ENCODE results near the gene PI16.

The PI16 gene

DNA sequence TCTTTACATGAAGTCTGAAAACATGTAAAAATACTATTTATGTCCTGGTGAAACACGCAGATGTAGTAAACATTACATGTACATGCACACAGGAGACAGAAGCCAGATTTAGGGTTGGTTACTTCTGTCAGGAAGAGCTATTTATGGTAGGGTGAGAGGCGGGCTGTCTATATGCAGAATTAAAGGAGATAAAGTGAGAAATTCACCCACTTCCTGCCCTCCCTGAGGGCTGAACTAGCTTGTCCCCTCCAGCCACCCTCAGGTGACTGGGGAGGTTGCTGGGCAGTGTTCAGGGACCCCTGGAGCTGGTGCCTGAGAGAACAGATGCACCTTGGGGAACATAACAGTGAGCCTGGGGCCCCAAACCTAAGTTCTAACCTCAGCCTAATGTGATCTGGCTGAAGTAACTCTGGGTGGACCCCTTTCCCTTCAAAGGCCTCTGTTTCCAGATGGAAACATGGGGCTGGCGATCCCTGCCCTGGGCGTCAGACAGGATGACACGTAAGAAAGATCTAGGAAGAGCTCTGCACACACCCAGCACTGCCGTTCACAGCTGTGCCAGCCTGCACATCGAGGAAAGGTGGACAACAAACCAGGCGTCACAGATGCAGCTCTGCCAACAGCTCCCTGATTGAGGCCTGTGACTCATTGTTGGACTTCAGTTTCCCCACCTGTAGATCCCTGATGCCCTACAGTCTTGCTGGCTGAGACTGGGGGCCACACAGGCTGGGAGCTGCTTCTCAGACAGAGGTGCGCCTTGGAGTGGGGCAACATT is 1.3 kb downstream of the PI16 start:
- no peak for DNase-seq (ENCODE audit: low read depth)
- TF ChIP-seq, protein P1, sequence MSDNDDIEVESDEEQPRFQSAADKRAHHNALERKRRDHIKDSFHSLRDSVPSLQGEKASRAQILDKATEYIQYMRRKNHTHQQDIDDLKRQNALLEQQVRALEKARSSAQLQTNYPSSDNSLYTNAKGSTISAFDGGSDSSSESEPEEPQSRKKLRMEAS (IDR thresholded peaks at IDR 0.05; ENCODE audit: low read depth, low read length) = no peak
- TF ChIP-seq MYC (IDR thresholded peaks at IDR 0.05; ENCODE audit: low read depth, low read length) (no peak), POLR2A (IDR thresholded peaks at IDR 0.05; ENCODE audit: extremely low read depth, insufficient read length) (no peak)
- TF ChIP-seq, protein P2, sequence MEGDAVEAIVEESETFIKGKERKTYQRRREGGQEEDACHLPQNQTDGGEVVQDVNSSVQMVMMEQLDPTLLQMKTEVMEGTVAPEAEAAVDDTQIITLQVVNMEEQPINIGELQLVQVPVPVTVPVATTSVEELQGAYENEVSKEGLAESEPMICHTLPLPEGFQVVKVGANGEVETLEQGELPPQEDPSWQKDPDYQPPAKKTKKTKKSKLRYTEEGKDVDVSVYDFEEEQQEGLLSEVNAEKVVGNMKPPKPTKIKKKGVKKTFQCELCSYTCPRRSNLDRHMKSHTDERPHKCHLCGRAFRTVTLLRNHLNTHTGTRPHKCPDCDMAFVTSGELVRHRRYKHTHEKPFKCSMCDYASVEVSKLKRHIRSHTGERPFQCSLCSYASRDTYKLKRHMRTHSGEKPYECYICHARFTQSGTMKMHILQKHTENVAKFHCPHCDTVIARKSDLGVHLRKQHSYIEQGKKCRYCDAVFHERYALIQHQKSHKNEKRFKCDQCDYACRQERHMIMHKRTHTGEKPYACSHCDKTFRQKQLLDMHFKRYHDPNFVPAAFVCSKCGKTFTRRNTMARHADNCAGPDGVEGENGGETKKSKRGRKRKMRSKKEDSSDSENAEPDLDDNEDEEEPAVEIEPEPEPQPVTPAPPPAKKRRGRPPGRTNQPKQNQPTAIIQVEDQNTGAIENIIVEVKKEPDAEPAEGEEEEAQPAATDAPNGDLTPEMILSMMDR (IDR thresholded peaks at IDR 0.05; ENCODE audit: low read depth, low read length) = no peak
- no peak overlapping the region for H3K4me3 ChIP-seq (ENCODE audit: low read depth, low read length)

DNA sequence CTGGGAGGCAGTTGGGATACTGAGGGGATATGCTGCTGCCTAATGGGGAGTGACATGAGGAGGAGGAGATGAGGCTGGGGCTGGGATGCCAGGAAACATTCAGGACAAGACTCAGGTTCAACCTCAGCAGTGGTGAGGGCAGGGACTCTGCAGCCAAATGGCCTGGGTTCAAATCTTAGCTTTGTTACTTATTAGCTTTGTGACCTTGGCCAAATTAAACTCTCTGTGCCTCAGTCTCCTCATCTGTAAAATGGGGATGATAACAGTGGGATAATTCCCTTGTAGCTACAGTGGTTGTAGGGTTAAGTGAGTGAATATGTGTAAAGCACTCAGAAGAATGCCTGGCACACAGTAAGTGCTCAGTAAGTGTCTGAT is 1.9 kb downstream of the PI16 start:
- H3K4me3 ChIP-seq (ENCODE audit: low read depth, low read length) = no peak overlapping the region
- no peak for DNase-seq (ENCODE audit: low read depth)
- TF ChIP-seq, protein P2 (IDR thresholded peaks at IDR 0.05; ENCODE audit: low read depth, low read length) = no peak
- TF ChIP-seq MYC (IDR thresholded peaks at IDR 0.05; ENCODE audit: low read depth, low read length) (no peak), POLR2A (IDR thresholded peaks at IDR 0.05; ENCODE audit: extremely low read depth, insufficient read length) (no peak)
- TF ChIP-seq, protein P1 (IDR thresholded peaks at IDR 0.05; ENCODE audit: low read depth, low read length) = no peak

DNA sequence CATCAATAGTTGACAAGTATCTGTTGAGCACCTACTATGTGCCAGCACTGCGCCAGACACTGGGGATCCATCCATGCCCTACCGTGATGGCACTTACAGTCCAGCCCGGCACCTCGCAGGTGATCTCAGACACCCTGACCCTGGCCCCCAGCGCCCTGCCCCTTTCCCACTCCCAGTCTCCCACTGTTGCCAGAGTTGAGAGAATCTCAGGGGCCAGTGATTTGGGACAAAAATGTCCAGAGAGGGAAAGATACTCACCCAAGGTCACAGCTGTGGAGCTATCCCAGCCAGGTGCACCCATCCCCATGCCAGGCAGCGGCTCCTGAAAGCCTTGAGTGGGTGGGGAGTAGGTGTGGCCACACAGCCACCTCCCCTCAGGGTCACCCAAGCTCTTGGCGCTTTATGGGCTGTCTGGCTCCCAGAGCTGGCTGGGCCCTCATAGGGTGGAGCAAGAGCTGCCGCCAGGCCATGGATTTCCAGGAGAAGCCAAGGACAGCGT is 3.3 kb downstream of the PI16 start:
- no peak for DNase-seq (ENCODE audit: low read depth)
- no peak overlapping the region for H3K4me3 ChIP-seq (ENCODE audit: low read depth, low read length)
- TF ChIP-seq, protein P2 (IDR thresholded peaks at IDR 0.05; ENCODE audit: low read depth, low read length) = no peak
- no peak for TF ChIP-seq POLR2A (IDR thresholded peaks at IDR 0.05; ENCODE audit: extremely low read depth, insufficient read length)
- TF ChIP-seq, protein P1 (IDR thresholded peaks at IDR 0.05; ENCODE audit: low read depth, low read length) = no peak
- no peak for TF ChIP-seq MYC (IDR thresholded peaks at IDR 0.05; ENCODE audit: low read depth, low read length)

DNA sequence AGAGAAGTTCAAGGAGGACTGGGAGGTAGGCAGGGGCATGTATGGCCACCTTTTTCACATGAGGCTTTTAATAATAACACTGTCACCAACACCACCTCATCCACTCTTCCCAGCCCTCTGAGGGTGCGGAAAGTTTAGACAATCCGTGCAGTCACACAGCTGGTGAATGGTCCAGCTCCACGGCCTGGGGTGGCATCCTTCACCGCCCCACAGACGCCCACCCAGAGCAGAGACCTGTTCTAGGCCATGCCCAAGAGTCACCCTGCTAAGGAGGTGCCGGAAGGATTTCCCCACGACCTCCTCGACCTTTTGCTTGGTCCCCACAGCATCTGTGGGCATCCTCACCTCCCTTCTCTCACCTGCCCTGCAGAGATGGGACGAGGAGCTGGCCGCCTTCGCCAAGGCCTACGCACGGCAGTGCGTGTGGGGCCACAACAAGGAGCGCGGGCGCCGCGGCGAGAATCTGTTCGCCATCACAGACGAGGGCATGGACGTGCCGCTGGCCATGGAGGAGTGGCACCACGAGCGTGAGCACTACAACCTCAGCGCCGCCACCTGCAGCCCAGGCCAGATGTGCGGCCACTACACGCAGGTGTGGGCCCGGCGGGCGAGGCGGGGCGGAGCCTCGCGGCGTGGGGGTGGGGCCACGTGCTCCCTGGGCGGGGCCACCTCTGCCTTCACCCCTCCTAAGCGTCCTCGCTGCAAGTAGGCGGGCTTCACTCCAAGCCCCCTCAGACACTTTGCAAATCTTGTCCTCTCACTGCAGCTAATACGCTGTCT is 4.4 kb downstream of the PI16 start:
- TF ChIP-seq MYC (IDR thresholded peaks at IDR 0.05; ENCODE audit: low read depth, low read length) = no peak
- TF ChIP-seq POLR2A (IDR thresholded peaks at IDR 0.05; ENCODE audit: extremely low read depth, insufficient read length) = no peak
- TF ChIP-seq, protein P2 (IDR thresholded peaks at IDR 0.05; ENCODE audit: low read depth, low read length) = no peak
- TF ChIP-seq, protein P1 (IDR thresholded peaks at IDR 0.05; ENCODE audit: low read depth, low read length) = no peak
- no peak overlapping the region for H3K4me3 ChIP-seq (ENCODE audit: low read depth, low read length)
- DNase-seq (ENCODE audit: low read depth) = no peak

DNA sequence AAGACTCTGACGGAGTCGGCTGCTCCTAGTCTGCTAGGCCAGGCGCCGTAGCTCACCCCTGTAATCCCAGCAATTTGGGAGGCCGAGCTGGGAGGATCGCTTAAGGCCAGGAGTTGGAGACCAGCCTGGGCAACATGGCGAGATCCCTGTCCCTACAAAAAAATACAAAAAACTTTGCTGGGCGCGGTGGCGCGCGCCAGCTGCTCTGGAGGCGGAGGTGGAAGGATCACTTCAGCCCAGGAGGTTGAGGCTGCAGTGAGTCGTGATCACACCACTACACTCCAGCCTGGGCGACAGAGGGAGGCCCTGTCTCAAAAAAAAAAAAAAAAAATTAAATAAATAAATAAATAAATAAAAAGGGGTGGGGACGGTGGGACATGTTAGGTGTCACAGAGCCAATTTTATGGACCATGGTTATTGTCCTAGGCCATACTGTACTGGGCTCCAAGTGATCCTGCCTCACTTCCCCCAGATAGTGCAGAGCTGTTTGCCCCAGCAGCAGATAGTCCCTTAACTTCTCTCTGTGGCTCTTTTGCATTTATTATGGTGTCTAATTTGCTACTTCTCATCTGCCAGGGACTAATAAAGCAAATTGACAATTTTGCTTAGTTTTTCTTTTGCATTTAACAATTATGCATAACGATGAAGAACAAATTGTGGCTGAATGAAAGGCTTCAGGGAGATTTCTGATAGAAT is 5.2 kb downstream of the PI16 start:
- no peak for DNase-seq (ENCODE audit: low read depth)
- TF ChIP-seq, protein P1 (IDR thresholded peaks at IDR 0.05; ENCODE audit: low read depth, low read length) = no peak
- TF ChIP-seq, protein P2 (IDR thresholded peaks at IDR 0.05; ENCODE audit: low read depth, low read length) = no peak
- TF ChIP-seq POLR2A (IDR thresholded peaks at IDR 0.05; ENCODE audit: extremely low read depth, insufficient read length) (no peak), MYC (IDR thresholded peaks at IDR 0.05; ENCODE audit: low read depth, low read length) (no peak)
- H3K4me3 ChIP-seq (ENCODE audit: low read depth, low read length) = no peak overlapping the region

Measured in NB4 (cell line).